Heart right ventricle (tissue), 16 donors: ENCODE data around the gene C16orf54. TPM values are rescaled to one million over a fixed set of nuclear protein-coding genes. Genes with fewer than 3 reads are reported as not detected.

Experiments
- ATAC-seq, 8 donors: fragments of 200-7000 bp; cut with Tn5 transposase; one replicate each; pipeline ENCODE4 v1.9.1; 2020; ENCODE audit warnings: mild to moderate bottlenecking in 8 of 8, moderate library complexity in 8 of 8, moderate number of reproducible peaks in 1 of 8
- DNase-seq, 2 donors: peaks; one replicate each; pipeline ENCODE4 v3.0.0-alpha.2; 2020
- H3K27ac ChIP-seq, 10 donors: fragments of 200-600 bp; sonication (generic) in 2 of 10; one replicate each; pipeline versions ENCODE4 v1.5.0 to v1.8.0; 2020 to 2022; ENCODE audit warnings: mild to moderate bottlenecking in 3 of 10
- H3K27me3 ChIP-seq, 7 donors: fragments of 200-600 bp; one replicate each; pipeline ENCODE4 v1.8.0; 2021 to 2022; ENCODE audit warnings: mild to moderate bottlenecking in 2 of 7
- H3K36me3 ChIP-seq, 9 donors: fragments of 200-600 bp; sonication (generic) in 1 of 9; one replicate each; pipeline versions ENCODE4 v1.5.0 to v1.8.0; 2020 to 2022; ENCODE audit warnings: mild to moderate bottlenecking in 2 of 9
- H3K4me1 ChIP-seq, 9 donors: fragments of 200-600 bp; sonication (generic) in 1 of 9; one replicate each; pipeline versions ENCODE4 v1.5.0 to v1.8.0; 2020 to 2022; ENCODE audit warnings: mild to moderate bottlenecking in 4 of 9
- H3K4me3 ChIP-seq, 10 donors: fragments of 200-600 bp; sonication (generic) in 2 of 10; one replicate each; pipeline versions ENCODE4 v1.5.0 to v1.8.0; 2020 to 2022; ENCODE audit warnings: mild to moderate bottlenecking in 7 of 10, moderate library complexity in 2 of 10
- H3K9me3 ChIP-seq, 11 donors: fragments of 200-600 bp in 10 of 11; sonication (generic) in 2 of 11; one replicate each; pipeline versions ENCODE4 v1.5.0 to v1.8.0; 2013 to 2022; ENCODE audit warnings: mild to moderate bottlenecking in 2 of 11, control low read depth in 1 of 11, moderate library complexity in 1 of 11
- CTCF ChIP-seq, 9 donors: fragments of 200-600 bp; sonication (generic) in 2 of 9; IDR thresholded peaks; one replicate each; pipeline versions ENCODE4 v1.5.0 to v1.8.0; 2021 to 2022; ENCODE audit warnings: antibody characterized with exemption in 9 of 9, mild to moderate bottlenecking in 5 of 9, moderate library complexity in 1 of 9
- WGBS, 2 donors: extraction: QIAGEN DNeasy Blood & Tissue Kit; methylation state at CpG; one replicate each; pipeline ENCODE4 v1.1.7; 2013; ENCODE audit warnings: inconsistent platforms in 1 of 2; 5-methylcytosine and 5-hydroxymethylcytosine counted together
- intact Hi-C, 10 donors: fragments of 100-400 bp; cut with DNase I; formaldehyde crosslinking; loops; one replicate each; pipeline versions ENCODE4 v1.11.1 to v1.14.2; 2022
- polyA plus RNA-seq, 2 donors: library from polyadenylated mRNA; stranded (reverse); fragments of 200-250 nt; gene quantifications; one replicate each; pipeline ENCODE4 v1.2.3, GENCODE V29; 2013
- total RNA-seq, 10 donors: library from RNA; stranded (reverse); fragmentation: NEBNext Ultra II Directional in 3 of 10; extraction: Animal tissue kit (Norgen Biotek cat#: 25700) in 3 of 10; gene quantifications; one replicate each; pipeline versions ENCODE4 v1.2.1 to v1.2.4, GENCODE V29; 2021 to 2023
- donor health status: Arrhythmogenic right ventricular cardiomyopathy.
- donor health status: ischemic (EF 13 %, LVEDD 7.1; RV severe dilation, severe dysfunction).
- donor health status: healthy with polysubstance abuse.
- donor health status: DM: no; HTN: yes; CAD: no.
- donor health status: DM: no; HTN: no; CAD: no.
- donor health status: ischemic (EF 25% LVEDD 6.9; RV normal size, moderate dysfunction).
- donor health status: ischemic (EF 25% LVEDD 5.7; RV mildly dilated, moderate dysfunction).
- donor health status: healthy.
- donor health status: DM: yes; HTN: yes; CAD: no.
- donor health status: Ischemic cardiomyopathy.
- donor health status: ischemic (EF 35%, LVEDD 5.7; RV mildly dilated, moderate dysfunction).
- donor health status: nonischemic (EF 11% LVEDD 7.7; RV severe dilation, severe dysfunction).
- donor health status: DM: yes; HTN: yes; CAD: no.
- donor health status: PGD.
- donor health status: ischemic (EF 29% LVEDD 5.4; RV normal size, mild dysfunction).
- donor health status: nonischemic (EF 23%, LVEDD 6.1; RV moderate dilation, normal function).

C16orf54 gene
- total and polyA plus RNA-seq, 12 donors = 0.18 to 3.3 (median 0.53) TPM

DNA sequence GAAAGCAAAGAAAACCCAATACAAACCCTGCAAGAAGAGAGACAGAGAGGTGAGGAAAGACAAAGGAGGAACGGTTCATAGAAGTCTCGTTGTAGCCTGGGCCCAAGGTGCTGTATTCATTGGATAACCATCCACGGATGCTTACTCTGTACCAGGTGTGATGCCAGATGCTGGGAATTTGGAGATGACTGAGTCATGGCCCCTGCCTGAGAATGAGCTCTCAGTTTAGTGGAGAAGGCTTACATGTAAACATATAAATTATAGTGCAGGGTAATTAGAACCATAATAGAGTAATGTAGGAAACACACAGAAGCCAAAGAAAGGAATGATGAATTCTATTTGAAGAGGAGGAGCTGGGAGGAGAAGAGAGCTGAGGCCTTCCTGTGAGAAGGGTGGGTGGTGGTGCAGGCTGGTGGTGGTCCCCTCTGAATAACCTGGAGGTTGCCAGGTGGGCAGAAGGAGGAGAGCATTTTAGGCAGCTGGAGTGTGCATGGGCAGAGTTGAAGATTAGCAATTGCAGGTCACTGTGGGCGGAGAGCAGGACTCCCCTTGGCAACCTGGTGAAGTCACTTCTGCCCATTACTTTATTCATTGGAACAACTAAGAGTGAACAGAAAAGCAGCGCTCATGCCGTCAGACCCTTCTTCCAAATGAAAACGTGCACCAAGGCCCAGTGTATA lies 24.6 kb upstream of the C16orf54 start:
- no peaks in the 10 kb centered on the region for H3K27me3 ChIP-seq
- intact Hi-C loops = loop anchor here in 1 of 10 donors (10.0 kb wide), 1 partner anchor 56 kb away; no protein-coding TSS in a partner anchor

GRCh38 chr16:29769507-29769906 lies 23.7 kb upstream of the C16orf54 start:
- ATAC-seq (no peak), DNase-seq (no peak)
- Histone ChIP-seq H3K36me3 (no peaks in the 10 kb centered on the region), H3K27me3 (peaks cover 0 to 2% (median 0%) of the 10 kb centered on the region in 7 donors), H3K4me3 (no peak overlapping the region), H3K27ac (no peak overlapping the region), H3K4me1 (peaks cover 0 to 3% (median 0%) of the 10 kb centered on the region in 9 donors), H3K9me3 (no peaks in the 10 kb centered on the region)
- intact Hi-C loops = no loop called here
- no peak for TF ChIP-seq CTCF (IDR thresholded peaks at IDR 0.05)
- 83 to 84% methylated on average over 2 of the region's 2 CpGs for whole genome bisulfite sequencing, 2 donors

More for the DNA sequence above, 24.6 kb upstream of the C16orf54 start:
- H3K9me3 ChIP-seq = no peaks in the 10 kb centered on the region
- peaks cover 0 to 3% (median 0%) of the 10 kb centered on the region in 9 donors for H3K4me1 ChIP-seq
- H3K27ac ChIP-seq = no peak overlapping the region
- no peak for DNase-seq
- no peak for TF ChIP-seq CTCF (IDR thresholded peaks at IDR 0.05)
- 71 to 78% methylated on average over 7 of the region's 7 CpGs for WGBS, 2 donors
- H3K36me3 ChIP-seq = no peaks in the 10 kb centered on the region
- no peak for ATAC-seq
- no peak overlapping the region for H3K4me3 ChIP-seq

DNA sequence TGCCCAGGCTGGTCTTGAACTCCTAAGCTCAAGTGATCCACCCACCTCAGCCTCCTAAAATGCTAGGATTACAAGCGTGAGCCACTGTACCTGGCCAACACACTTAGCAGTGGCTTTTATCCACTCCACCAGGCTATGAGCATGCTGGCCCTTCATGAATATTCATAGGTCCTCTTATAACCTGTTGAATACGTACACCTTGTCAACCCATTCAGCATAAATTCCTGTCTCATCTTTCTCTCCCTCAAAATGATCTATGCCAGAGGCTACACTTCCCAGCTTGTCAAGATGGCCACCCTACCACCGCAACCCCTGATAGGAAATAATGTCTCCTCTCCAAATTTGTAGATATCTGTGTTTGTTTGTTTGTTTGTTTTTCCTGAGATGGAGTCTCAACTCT lies 21.3 kb upstream of the C16orf54 start:
- 87 to 90% methylated on average over 3 of the region's 3 CpGs for WGBS, 2 donors
- Histone ChIP-seq H3K36me3 (no peaks in the 10 kb centered on the region), H3K27ac (no peak overlapping the region), H3K4me1 (no peaks in the 10 kb centered on the region), H3K4me3 (no peak overlapping the region), H3K9me3 (no peaks in the 10 kb centered on the region), H3K27me3 (peaks cover 0 to 8% (median 0%) of the 10 kb centered on the region in 7 donors)
- intact Hi-C loops = no loop called here
- DNase-seq (no peak), ATAC-seq (no peak)
- no peak for TF ChIP-seq CTCF (IDR thresholded peaks at IDR 0.05)

- H3K36me3 ChIP-seq = no peaks in the 10 kb centered on the region
- no peaks in the 10 kb centered on the region for H3K9me3 ChIP-seq
- WGBS, 2 donors = 89 to 90% methylated on average over 3 of the region's 3 CpGs
- H3K4me3 ChIP-seq = no peak overlapping the region
- H3K27me3 ChIP-seq = peaks cover 0 to 9% (median 0%) of the 10 kb centered on the region in 7 donors
- DNase-seq (no peak), ATAC-seq (no peak)
- intact Hi-C loops = no loop called here
- H3K4me1 ChIP-seq = no peaks in the 10 kb centered on the region
- no peak for TF ChIP-seq CTCF (IDR thresholded peaks at IDR 0.05)
- H3K27ac ChIP-seq = no peak overlapping the region
Measured at GRCh38 chr16:29766571-29766970, 20.8 kb upstream of the C16orf54 start.
